MCF 10A (cell line): ENCODE data around the gene CSNK1A1. TPM values are rescaled to one million over a fixed set of nuclear protein-coding genes. Genes with fewer than 3 reads are reported as not detected.
A peak's percentile ranks its signal among the peaks of the same experiment; 100 is the strongest.

ENCODE experiments used
- BruUV-seq: library from RNA; stranded (reverse); fragments of 400-500 nt; replicated peaks from 2 replicates; lab custom pipeline; 2021; lab: Mats Ljungman, UMichigan
- CTCF ChIA-PET: fragments of 300-600 bp; sonication (Branson Sonifier 250); formaldehyde crosslinking; extraction: SDS; loops from one replicate; lab custom pipeline; 2021; ENCODE audit warnings: antibody characterized with exemption, inconsistent platforms; lab: Yijun Ruan, JAX
- POLR2A ChIA-PET: fragments of 300-600, 350-650 bp; sonication (Branson Sonifier 250); formaldehyde crosslinking; extraction: SDS; loops from one replicate; lab custom pipeline; 2020; ENCODE audit warnings: antibody characterized with exemption, inconsistent platforms; lab: Yijun Ruan, JAX
- DNase-seq: peaks from one replicate; pipeline ENCODE4 v3.0.0-alpha.2; 2018; ENCODE audit not compliant: unreplicated experiment
- H3K27ac Mint-ChIP-seq: one replicate; pipeline ENCODE4 v1.8.0; 2022; ENCODE audit warnings: mild to moderate bottlenecking, low read depth, mixed read lengths; ENCODE audit not compliant: unreplicated experiment
- H3K27me3 Mint-ChIP-seq: one replicate; pipeline ENCODE4 v1.8.0; 2022; ENCODE audit warnings: mixed read lengths; ENCODE audit not compliant: insufficient read depth, unreplicated experiment
- H3K36me3 Mint-ChIP-seq: one replicate; pipeline ENCODE4 v1.8.0; 2022; ENCODE audit warnings: mild to moderate bottlenecking, moderate library complexity, mixed read lengths; ENCODE audit not compliant: insufficient read depth, unreplicated experiment
- H3K4me1 Mint-ChIP-seq: one replicate; pipeline ENCODE4 v1.8.0; 2022; ENCODE audit warnings: mixed read lengths; ENCODE audit not compliant: insufficient read depth, unreplicated experiment
- H3K4me3 Mint-ChIP-seq: one replicate; pipeline ENCODE4 v1.8.0; 2022; ENCODE audit warnings: mild to moderate bottlenecking, moderate library complexity, mixed read lengths; ENCODE audit not compliant: unreplicated experiment
- H3K9me3 Mint-ChIP-seq: one replicate; pipeline ENCODE4 v1.8.0; 2022; ENCODE audit warnings: mixed read lengths; ENCODE audit not compliant: unreplicated experiment
- intact Hi-C: fragments of 100-400 bp; cut with micrococcal nuclease; formaldehyde crosslinking; loops from 2 replicates; pipeline ENCODE4 v1.14.1; 2022
- total RNA-seq: library from RNA; stranded (reverse); gene quantifications from 2 replicates; pipeline ENCODE4 v1.2.3, GENCODE V29; 2022
- TF ChIP-seq, protein P1 (sequence below): fragments of 200-600 bp; IDR thresholded peaks from one replicate; pipeline ENCODE4 v1.8.0; 2022; ENCODE audit warnings: antibody characterized with exemption, mild to moderate bottlenecking; ENCODE audit not compliant: unreplicated experiment

CSNK1A1 gene
- total RNA-seq, 1 experiment from 2014 or later: 744 TPM

DNA sequence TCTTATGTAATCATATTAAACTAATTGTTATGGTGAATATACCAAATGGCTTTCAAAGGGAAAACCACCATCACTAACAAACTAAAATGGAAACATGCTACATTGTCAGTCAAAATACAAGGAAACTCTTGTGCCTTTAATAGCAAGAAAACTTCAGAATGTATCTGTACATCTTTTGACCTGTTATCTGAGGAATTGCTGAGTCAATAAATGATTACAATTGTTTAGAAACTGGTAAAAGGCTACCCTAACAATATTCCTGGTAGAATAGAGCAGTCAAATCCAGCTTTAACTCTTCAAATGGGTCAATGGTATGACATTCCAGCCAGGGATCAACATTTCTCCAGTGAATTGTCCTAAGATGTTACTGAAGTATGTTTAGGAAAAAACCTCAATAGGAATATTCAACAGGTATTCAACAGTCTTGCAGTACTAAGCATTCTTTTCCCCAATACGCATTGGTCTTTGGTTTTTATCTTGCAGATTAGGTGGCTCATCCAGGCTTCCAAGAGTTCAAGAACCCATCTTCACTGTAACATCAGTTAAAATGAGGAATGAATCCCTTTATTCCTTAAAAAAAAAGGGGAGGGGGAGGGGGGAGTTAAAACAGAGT is 52.4 kb downstream of the CSNK1A1 start:
- no peak for DNase-seq
- H3K27ac Mint-ChIP-seq: no peak overlapping the region
- H3K27me3 Mint-ChIP-seq: no peaks in the 10 kb centered on the region
- intact Hi-C loops: no loop called here
- POLR2A ChIA-PET: interaction anchor here (0.6 to 16.0 kb wide), 11 partner anchors 8 to 669 kb away, joined by 3 to 191 read pairs (median 6); partner anchors contain the start of gene CSNK1A1
- no TSS peak for BruUV-seq
- H3K4me1 Mint-ChIP-seq: no peaks in the 10 kb centered on the region
- no peaks in the 10 kb centered on the region for H3K9me3 Mint-ChIP-seq
- CTCF ChIA-PET: interaction anchor here (0.7 to 4.3 kb wide), 8 partner anchors 10 to 116 kb away, joined by 3 to 26 read pairs (median 4); no protein-coding TSS in a partner anchor
- H3K4me3 Mint-ChIP-seq: no peak overlapping the region
- TF ChIP-seq, protein P1, sequence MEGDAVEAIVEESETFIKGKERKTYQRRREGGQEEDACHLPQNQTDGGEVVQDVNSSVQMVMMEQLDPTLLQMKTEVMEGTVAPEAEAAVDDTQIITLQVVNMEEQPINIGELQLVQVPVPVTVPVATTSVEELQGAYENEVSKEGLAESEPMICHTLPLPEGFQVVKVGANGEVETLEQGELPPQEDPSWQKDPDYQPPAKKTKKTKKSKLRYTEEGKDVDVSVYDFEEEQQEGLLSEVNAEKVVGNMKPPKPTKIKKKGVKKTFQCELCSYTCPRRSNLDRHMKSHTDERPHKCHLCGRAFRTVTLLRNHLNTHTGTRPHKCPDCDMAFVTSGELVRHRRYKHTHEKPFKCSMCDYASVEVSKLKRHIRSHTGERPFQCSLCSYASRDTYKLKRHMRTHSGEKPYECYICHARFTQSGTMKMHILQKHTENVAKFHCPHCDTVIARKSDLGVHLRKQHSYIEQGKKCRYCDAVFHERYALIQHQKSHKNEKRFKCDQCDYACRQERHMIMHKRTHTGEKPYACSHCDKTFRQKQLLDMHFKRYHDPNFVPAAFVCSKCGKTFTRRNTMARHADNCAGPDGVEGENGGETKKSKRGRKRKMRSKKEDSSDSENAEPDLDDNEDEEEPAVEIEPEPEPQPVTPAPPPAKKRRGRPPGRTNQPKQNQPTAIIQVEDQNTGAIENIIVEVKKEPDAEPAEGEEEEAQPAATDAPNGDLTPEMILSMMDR: no peak
- peaks cover 100% of the 10 kb centered on the region for H3K36me3 Mint-ChIP-seq

DNA sequence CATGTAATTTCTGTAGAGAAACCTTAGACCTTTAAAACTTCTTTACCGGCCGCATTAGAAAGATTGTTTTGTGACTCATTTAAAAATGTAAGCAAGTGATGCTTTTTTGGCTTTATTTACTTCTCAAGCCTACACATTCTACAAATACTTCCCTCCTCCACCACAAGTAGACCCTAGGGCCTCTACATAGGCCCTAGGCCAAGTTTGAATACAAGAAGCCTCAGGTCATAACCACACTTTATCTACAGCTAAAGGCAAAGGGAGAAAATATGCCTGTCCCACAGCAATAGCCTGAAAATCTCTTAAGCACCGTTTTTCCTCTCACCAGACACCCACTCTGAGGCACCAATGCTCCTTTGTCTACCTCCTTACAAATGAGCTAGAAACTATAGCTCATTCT is 53.9 kb downstream of the CSNK1A1 start:
- no peaks in the 10 kb centered on the region for H3K4me1 Mint-ChIP-seq
- no peak overlapping the region for H3K4me3 Mint-ChIP-seq
- intact Hi-C loops: no loop called here
- peak overlapping the region; percentile 14 for H3K27ac Mint-ChIP-seq
- DNase-seq: no peak
- POLR2A ChIA-PET: interaction anchor here (0.6 to 16.0 kb wide), 17 partner anchors 10 to 406 kb away, joined by 3 to 191 read pairs (median 5); partner anchors contain the start of gene CSNK1A1
- H3K36me3 Mint-ChIP-seq: peaks cover 100% of the 10 kb centered on the region
- no peaks in the 10 kb centered on the region for H3K9me3 Mint-ChIP-seq
- H3K27me3 Mint-ChIP-seq: no peaks in the 10 kb centered on the region
- CTCF ChIA-PET: interaction anchor here (0.6 to 4.3 kb wide), 7 partner anchors 14 to 121 kb away, joined by 3 to 26 read pairs (median 3); no protein-coding TSS in a partner anchor
- TF ChIP-seq, protein P1: no peak
- no TSS peak for BruUV-seq

DNA sequence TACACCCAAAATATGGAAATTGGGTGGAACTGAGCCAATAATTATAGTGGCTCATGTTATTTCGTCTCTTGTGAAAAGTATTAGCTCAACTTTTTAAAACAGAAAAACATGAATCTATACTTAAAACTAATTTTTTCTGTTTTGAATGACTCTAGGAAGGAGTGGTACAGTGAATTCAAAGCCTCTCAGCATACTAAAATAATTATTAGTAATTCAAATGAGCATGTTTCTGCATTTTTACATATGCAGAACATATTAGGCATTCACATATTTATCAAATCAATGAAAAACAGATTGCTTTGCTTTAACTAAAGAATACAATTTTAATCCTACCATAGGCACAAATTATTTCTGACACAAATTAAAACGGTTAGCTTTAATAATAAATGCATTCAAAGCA is 54.3 kb downstream of the CSNK1A1 start:
- no peaks in the 10 kb centered on the region for H3K4me1 Mint-ChIP-seq
- no peak for DNase-seq
- ChIA-PET POLR2A (interaction anchor here (0.6 to 16.0 kb wide), 16 partner anchors 10 to 407 kb away, joined by 3 to 191 read pairs (median 5); partner anchors contain the start of gene CSNK1A1), CTCF (interaction anchor here (0.6 to 2.4 kb wide), 5 partner anchors 52 to 121 kb away, joined by 3 to 9 read pairs (median 3); no protein-coding TSS in a partner anchor)
- H3K9me3 Mint-ChIP-seq: no peaks in the 10 kb centered on the region
- no TSS peak for BruUV-seq
- TF ChIP-seq, protein P1: no peak
- H3K36me3 Mint-ChIP-seq: peaks cover 100% of the 10 kb centered on the region
- H3K27me3 Mint-ChIP-seq: no peaks in the 10 kb centered on the region
- H3K27ac Mint-ChIP-seq: peak overlapping the region; percentile 14
- H3K4me3 Mint-ChIP-seq: no peak overlapping the region
- intact Hi-C loops: no loop called here

DNA sequence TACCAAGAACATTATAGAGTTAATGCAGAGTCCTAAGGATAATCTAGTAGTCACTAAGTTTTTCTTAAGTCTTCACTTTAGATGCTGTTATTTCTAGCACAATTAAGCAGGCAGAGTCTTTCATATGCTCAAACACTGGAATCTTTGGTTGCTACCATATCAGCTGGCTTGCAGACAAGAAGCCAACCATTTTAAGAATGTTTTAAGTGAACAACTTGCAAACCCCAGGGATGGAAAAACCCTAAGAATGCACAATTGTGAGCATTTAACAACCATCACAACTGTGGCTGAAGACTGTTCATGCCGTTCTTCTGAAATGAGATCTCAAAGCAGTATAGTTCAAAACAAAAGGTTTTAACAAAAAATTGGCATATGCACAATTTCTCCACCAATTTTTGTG is 55.1 kb downstream of the CSNK1A1 start:
- H3K36me3 Mint-ChIP-seq: peaks cover 100% of the 10 kb centered on the region
- CTCF ChIA-PET: interaction anchor here (0.6 to 2.4 kb wide), 7 partner anchors 19 to 787 kb away, joined by 3 to 9 read pairs (median 3); no protein-coding TSS in a partner anchor
- intact Hi-C loops: no loop called here
- POLR2A ChIA-PET: interaction anchor here (1.2 to 16.0 kb wide), 7 partner anchors 10 to 106 kb away, joined by 4 to 191 read pairs (median 36); partner anchors contain the start of gene CSNK1A1
- no peaks in the 10 kb centered on the region for H3K9me3 Mint-ChIP-seq
- no peak overlapping the region for H3K27ac Mint-ChIP-seq
- no peaks in the 10 kb centered on the region for H3K27me3 Mint-ChIP-seq
- no peak for DNase-seq
- BruUV-seq: TSS peak; percentile 51
- no peaks in the 10 kb centered on the region for H3K4me1 Mint-ChIP-seq
- H3K4me3 Mint-ChIP-seq: no peak overlapping the region
- TF ChIP-seq, protein P1: no peak
